Measurements from ENCODE around the gene ATP2A3.

ATP2A3 gene

DNA sequence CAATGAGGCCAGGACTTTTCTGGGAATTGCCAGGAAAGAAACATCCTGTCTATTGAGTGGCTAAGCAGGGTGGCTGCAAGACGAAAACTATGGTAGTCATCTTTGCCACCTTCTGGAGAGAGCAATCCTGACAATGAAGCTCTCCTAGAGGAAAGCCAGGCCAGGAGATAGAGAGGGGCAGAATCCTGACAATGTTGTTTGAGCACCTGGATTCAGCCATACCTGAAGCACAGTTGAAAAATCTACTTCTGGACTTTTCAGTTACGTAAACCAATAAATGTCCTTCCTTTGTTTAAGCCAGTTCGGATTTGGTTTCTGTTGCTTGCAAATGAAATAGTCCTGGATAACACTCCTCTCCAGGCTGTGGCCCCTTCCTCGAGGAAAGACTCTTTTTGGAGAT, 57.4 kb downstream of the ATP2A3 start:
- no peak for DNase-seq

DNA sequence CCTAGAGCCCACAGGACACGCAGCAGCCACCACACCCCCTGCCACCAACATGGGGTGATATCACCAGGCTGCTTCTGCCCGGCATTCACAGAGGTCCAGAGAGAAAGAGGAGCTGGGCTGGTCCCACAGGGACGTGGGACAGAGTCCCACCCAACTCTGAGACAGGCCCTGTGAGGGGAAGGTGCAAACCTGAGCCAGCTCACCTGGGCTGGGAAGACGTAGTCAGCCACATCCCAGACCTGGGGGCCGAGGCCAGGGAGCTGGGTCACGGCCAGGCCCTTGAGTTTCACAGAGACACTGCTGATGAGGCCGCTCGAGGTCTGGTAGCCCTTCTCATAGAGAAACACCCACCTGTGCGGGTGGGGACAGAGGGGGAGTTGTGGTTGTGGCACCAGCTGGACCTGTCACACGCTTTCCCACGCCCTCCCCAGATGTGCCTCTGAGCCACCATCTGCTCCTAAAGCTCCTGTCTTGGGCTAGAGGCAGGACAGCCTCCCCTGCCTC, 59.2 kb downstream of the ATP2A3 start:
- DNase-seq = no peak

DNA sequence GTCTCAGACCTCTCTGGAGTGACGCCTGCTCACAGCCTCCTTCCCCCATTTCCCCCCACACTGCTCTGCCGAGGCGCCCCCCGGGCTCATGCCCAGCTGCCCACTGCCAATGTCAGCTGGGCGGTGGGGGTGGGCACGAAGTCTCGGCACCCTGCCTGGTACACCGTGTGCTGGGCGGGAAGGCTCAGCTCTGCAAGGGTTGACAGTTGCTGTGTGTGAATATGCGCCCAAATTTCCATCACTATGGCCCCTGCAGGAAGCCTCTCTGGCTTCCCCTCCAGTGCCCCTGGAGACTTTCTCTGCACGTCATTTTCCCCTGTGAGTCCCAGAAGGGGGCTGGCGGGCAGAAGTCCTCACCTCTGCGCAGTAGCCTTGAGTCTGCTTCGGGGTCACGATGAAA, 59.7 kb downstream of the ATP2A3 start:
- DNase-seq = no peak

DNA sequence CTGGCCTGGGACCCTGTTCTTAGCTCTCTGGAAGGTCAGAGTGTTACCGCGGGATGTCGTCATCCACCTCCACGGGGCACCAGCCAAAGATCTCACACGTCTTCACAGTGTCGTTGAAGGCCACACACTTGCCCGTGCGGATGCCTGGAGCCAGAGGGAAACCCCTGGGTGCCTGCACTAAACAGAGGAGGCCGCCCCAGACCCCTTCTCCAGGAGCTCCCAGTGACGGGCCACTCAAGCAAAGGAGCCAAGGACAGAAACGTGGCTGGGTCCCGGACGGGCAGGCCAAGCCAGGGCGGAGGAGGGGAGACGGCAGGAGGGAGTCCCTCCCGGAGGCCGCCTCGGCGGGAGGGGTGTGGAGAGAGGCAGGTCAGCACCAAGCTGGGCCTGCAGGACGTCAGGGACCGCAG, 60.4 kb downstream of the ATP2A3 start:
- no peak for DNase-seq

DNA sequence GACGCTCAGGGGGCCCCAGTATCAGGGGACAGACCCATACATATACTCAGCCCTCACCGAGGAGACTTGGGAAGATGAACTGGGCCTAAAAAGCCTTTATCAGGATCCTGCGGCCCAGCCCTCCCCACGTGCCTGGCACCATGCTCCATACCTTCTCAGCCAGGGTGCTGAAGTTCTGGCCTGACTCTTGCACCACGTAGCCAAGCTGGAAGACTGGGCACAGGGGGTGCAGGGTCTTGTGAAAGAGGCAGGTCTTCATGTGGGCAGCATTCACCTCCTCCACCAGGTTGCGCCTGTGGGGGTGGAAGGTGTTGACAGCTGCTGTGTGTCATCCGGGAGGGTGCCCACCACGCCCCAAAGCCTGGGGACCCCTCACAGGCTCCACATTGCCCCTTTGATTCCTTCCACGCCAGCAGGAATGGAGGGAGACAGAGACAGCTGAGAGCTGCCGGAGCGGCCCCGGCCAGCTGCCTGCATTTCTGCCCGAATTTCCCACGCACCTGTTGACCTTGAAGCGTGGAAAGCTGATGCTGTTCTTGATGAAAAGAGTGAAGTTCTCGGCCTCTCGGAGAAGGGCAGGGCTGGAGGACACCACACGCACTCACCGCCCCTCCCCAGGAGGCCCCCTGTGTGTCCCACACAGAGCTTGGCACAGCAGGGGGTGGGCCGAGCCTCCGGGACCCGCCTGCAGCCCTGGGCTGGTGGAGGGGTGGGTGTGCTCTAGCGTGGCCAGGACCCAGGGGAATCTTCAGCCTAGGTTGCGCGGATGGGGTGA, 61.0 kb downstream of the ATP2A3 start:
- DNase-seq = no peak

DNA sequence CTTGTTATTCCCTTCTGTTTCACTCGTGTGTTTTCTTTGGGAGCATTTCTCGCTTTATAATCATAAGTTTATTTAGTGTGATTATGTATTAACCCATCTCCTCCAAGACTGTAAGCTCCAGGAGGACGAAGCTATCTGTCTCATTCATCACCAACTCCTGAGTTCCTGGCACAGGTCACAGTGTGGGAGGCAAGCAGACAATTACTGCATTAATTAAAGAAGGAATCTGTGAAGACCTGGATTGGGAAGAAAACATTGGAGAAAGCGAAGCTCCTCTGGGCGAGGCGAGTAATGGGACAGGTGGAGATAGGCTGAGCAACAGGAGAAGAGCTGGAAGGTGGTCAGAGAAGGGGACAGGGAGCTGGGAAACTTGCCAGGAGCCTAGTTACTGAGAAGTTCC, 63.6 kb downstream of the ATP2A3 start:
- DNase-seq = no peak

DNA sequence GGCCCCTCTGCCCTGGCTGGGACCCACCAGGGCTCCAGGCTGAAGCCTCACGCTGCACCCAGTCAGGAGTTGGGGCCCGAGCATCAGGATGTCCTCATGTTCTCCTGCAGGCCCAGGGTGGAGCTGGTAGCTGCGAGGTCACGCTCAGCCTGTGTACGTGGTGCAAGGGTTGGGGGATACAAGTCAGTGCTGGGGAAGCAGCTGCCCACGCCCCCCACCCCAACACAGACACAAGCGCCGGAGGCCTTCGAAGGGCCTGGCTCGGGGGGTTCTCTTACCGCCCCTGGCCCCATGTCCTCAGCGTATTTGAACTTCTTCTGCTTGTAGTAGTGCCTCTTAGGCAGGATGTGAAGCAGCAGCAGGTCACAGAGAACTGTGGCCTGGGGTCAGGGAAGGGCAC, 66.5 kb downstream of the ATP2A3 start:
- no peak for DNase-seq

DNA sequence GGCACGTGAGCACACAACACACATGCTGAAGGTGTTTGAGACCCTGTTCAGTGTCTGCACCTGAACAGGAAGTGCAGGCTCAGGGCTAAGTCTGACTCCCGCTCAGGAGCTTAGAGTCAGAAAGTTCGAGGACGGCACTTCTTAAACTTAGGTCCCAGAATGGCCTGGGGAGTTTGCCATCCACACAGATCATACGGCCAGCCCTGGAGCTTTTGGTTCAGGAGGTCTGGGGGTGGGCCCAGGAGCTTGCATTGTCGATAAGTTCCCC, 67.3 kb downstream of the ATP2A3 start:
- DNase-seq = no peak

DNA sequence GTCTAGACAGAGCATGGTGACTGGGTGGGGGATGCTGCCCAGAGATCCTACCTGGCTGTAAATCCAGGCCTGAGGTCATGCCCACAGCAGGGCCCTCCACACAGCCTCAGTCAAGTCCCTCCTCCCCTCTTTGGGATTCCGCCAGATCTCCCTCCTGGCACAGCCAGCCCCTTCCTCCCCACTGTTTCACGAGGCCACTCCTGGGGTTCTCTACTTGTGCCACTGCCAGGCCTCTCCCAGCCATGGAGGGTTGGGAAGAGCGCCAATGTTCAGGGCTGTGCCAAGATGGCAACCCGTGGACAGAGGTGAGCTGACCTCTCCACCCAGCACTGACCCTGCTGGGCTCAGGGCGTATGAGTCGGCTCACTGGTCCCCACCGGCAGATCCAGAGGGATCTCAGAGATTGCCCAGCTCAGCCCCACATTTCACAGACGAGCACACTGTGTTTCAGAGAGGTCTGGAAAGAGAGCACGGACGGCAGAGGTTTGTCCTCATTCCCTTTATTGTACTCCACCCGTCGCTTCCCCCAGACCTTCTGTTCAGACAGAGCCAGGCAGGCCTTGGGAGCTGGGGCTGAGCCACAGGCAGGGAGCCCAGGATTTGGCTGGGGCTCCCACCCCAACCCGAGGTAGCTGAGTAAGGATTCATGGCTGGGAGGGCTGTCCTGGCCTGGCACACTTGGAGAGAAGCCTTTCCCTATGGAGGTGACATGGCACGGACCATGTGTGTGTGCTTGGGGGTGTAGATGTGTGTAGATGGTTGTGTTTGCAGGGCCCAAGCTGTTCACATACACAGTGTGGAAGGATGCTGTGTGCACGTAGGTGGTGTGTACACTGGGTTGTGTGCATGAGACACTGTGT, 67.9 kb downstream of the ATP2A3 start:
- DNase-seq = no peak

DNA sequence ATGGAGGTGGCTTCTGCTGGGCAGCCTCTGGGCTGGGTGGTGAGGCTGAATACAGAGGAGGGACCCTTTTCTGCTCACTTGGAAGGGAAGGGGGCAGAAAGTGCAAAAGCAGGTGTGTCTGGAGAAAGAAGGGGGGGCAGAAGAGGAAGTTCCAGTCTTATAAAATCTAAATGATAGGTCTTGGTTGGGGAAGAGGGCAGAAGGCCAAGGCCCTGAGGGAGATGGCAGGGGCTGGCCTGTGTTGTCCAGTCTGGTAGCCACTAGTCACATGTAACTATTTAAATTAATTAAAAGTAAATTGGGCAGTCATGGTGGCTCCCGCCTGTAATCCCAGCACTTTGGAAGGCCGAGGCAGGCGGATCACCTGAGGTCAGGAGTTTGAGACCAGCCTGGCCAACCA, 68.9 kb downstream of the ATP2A3 start:
- DNase-seq = no peak

DNA sequence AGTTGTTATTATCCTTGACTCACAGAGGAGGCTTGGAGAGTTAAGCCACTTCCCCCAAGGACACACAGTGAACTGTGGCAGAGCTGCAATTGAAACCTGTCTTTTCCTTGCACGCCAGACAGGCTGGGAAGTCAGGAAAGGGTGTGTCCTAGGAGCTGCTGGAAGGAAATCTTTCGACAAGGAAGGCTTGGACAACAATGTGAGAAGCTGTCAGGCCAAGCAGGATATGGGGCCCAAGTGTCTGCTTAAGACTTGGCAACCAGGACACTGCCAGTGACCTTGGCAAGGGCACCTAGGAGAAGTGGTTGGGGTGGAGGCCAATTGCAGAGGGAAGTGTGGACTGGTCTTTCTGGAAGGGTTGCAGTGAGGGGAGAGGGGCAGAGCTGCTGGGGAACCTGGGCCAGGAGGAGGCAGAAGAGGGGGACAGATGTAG, 69.3 kb downstream of the ATP2A3 start:
- no peak for DNase-seq

DNA sequence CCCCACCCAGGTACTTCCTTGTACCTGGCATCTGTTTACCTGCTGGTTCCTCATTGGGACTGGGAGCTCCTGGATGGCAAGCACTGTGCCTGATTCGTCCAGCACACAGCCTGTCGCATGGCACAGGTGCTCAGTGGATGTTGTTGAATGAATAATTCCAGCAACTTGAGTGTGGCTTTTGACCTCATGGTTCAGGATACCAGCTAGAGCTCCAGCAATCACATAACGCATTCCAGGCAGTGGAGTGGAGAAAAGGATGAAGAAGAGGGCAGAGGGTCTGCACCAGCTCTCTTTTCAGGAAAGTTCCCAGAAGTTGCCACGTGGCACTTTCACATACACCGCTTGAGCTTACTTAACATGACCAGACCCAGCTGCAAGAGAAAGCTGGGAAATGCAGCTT, 70.0 kb downstream of the ATP2A3 start:
- no peak for DNase-seq

DNA sequence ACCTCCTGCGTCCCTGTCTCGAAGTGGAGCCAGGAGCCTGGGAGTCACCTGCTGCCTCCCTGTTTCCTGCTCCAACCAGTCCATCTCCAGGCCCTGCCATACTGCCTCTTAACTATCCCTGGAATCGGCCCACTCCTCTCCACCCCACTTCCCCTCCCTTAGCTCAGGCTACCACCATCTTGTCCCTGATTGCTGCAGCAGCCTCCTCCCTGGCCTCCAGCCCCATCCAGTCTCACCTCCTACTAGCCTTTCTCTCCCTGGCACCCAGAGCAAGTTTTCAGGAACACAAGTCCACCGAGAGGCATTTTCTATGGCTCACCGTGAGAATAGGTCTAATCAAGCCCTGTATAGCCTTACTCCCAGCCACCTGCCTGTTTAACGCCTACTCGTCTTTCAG, 70.5 kb downstream of the ATP2A3 start:
- DNase-seq = no peak

DNA sequence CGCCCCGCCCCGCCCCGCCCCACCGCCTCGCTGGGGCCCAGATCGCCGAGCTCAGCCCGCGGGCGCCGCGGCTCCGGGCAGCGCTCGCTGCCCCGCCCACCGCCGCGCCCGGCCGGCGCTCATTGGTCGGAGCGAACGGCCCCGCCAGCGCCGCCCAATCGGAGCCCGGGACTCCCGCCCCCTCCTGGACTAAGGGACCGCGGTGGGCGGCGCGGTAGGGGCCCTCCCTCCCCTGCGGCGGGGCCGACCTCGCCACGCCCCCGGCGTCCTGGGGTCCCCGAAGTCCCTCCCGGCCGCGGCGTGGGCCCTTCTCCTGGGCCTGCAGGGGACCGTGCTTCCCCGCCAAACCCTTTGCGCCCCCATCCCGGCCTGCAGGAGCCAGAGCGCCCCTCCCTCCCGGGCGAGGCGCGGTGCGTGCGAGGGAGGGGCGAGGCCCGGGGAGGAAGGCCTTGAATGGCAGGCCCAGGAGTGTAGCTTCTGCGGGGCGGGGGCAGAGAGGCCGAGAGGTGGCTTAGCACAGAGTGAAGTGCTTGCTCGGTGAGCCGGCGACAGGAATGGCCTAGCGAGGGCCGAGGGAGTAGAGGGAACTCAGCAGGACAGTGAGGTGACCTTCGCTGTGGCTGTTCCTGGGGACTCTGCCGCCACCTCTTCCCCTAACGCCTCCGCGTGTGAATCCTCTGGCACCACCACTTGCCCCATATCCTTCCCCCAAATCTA, 71.1 kb downstream of the ATP2A3 start, which contains the start of gene CAMKK1:
CAMKK1 (minus strand) TSS at position 51 of the 717 bp plus-strand sequence. CDS start 7,366 bp downstream, outside the sequence.
- peak; percentile 83 to 87 for DNase-seq

DNA sequence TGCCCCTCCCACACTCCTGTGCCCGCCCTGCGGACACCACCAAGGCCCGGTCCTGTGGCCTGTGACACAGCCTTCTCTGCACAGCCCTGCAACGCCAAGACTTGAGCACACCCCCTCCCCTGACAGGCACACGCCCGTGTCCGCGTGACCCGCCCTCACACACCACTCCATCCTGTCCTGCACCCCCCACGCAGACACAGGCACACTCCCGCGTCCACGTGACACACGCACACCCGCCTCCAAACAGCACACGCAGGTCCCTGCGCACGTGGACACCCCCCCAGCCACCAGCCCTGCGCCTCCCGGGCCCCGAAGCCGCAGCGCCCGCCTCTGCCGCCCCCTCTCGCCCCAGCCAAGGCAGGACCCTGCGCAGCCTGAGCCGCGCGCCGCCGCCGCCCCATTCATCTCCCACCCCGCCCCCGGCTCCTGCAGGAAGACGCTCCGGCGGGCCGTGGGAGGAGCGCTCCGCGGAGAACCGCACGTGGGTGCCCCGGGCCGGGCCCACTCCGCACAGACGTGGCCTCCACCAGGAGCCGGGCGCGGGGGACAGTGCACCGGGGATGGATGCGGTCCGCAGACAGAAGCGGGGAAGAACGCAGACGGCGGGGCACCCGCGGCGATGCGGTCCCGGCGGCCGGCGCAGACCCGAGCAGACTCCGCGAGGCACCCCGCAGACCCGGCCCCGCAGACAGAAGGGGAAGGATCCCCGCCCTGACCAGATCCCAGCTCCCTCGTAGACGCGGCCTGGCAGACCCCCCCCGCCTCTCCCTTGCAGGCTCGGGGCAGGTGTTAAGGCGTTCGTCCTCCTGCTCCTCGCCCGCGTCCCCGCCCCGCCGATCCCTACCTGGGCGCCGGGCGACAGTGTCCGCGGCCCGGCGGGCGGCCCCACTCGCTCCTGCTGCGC, 71.9 kb downstream of the ATP2A3 start:
- DNase-seq = peak; percentile 23 to 44

DNA sequence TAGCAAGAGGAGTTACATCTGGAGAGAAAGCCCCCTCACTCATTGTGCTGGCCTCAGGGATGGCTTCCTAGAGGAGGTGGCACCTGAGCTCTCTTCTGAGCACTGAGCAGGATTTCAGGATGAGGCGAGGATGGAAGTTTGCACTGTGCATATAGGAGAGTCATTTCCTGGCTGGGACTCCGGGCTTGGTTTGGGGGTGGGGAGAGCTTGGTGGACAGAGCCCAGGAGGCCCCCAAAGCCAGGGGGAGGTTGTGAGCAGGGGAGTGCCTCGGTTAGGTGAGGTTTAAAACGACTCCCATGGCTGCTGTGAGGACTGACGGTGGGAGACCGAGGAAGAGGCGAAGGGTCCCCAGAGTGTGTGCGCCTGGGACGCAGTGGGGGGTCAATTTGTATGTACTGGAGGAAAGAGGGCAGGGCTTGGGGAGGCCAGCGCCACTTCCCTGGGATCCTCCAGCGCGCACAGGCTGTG, 72.6 kb downstream of the ATP2A3 start:
- DNase-seq = no peak

DNA sequence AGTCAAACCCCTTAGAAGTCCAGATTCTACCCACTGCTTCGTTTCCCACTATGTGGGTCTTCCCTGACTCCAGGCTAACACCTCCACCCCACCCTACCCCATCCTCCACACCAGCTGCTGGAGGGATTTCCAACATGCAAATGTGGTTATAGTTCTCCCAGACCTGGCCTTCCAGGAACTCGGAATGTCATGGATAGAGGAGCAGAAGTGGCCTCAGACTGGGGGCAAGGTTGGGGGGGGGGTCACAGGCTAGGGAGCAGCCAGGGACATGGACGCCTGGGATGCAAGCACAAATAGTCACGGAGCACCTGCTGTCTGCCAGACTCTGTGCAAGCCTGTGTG, 73.4 kb downstream of the ATP2A3 start:
- no peak for DNase-seq

DNA sequence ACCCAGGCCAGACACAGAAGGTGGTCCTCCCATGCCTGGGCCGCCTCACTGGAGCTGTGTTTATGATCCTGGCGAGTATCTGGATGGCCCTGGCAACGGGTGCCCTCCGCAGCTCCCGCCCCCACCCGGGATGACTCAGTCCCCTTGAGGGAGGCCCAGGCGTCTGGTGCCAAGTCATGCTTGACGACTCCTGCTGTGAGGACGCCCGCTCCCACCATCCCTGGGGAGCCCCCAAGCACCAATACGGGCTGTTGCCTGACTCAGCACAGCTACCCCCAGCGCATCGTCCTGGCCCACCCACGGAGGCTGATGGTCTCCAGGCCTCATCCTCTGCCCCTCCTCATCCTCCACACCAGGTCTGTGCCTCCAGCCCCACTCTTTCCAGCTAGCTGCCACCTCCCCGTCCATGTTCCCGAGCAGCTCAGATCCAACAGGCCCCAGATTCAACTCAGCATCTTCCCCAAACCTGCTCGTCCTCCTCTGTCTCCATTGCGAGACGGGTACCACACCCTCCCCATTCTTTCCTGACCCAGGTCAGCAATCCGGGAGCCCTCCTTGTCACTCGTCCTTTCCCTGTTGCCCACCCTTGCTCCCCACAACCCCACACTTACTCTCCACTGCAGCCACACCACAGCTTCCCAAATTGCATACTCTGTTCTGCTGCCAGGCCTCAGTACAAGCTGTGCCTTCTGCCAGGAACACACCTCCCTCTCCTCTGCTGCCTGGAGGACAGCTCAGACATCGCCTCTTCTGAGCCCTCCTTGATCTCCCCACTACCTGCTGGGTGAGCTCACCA, 74.0 kb downstream of the ATP2A3 start:
- no peak for DNase-seq

DNA sequence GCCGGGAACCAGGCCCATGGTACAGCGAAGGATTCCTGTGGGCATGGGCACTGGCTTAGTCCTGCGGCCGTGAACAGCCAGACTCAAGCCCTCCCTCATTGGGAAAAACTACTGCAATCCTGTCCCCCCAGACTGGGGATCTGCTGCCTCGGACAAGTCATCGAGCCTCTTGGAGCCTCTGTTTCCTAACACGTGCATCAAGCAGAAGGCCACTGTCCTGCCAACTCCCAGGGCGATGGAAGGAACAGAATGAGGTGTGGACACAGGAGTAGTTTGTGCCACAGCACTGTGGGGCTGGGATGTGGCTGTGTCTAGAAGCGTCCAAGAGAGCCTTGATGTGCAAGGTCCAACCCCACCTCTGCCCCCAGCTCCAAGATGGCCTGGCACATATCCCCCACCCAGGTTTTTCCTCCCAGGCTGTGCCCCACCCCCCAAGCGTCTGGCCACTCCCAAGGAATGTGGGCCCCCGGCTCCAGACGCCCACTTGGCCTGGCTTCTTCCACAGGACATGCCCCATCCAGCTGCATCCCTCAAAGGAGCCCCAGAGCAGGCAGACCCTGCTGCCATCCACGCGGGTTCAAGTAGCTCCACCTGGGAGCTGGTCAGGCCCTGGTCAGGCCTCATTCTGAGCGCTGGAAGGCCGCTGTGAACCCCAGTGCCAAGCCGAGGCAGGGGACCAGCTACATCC, 74.8 kb downstream of the ATP2A3 start:
- DNase-seq = no peak

DNA sequence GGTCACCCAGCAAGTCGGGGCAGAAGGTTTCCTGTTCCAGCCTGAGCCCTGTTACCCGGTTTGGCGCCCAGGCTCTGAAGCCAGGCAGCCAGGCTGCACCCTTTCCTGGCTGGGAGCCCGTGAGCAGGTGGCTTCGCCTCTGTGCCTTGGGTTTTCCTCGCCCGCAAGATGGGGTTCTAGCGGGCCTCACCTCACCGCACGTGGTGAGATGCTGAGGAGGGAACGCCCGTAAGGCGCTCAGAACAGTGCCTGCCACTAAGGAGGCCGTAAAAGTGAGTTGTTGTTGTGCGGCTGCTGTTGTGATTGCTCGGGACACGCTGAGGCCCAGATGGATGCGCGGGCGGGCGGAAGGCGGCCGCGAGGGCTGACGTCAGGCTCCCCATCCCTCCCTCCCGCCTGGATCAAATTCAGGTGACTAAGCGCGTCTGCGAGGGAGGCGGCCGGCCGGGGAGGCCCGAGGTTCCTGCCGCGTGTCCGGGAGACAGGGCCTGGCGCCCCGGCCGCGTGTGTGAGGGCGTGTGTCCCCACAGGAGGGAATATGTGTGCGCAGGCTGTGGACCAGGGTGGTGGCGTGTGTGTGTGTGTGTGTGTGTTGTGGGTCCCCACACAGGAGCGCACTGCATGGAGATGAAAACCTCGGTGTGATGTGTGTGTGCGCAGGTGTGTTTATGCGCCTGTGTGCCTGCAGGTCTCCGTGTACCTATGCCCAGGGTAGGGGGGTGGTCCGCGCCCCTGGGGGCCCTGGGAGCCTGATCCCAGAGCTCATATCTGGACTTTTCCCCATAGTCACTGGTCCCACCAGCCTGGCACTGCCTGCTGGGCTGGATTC, 75.7 kb downstream of the ATP2A3 start:
- no peak for DNase-seq
